Neural progenitor cell (in vitro differentiated cells): ENCODE results near the gene ISM2.

Experiments
- CTCF ChIP-seq: fragments of 200-600 bp; sonication (generic); IDR thresholded peaks from 2 replicates; pipeline ENCODE4 v1.5.1; 2017; ENCODE audit warnings: antibody characterized with exemption, mild to moderate bottlenecking
- EZH2 ChIP-seq: fragments of 200-600 bp; sonication (generic); IDR thresholded peaks from 2 replicates; pipeline ENCODE4 v1.6.1; 2017; ENCODE audit warnings: antibody characterized with exemption, mild to moderate bottlenecking, moderate library complexity

DNA sequence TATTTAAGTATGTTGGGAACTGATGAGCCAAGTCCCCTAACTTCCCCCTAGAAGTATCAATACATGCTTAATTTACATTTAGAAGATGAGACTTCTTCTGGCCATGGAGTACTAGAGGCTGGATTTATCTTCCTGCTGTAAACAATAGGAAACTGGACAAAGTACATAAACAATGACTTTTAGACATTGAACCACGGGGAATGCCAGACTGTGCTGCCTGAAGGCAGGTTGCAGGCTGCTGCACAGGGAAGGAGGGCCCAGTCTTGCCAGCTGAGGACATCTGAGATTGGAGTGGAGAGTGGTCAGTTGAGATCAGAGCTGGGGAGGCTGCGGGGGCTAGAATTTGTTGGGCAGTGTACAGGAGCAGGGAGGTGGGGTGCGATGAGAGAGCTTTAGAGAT lies 24.5 kb upstream of the ISM2 start:
- TF ChIP-seq CTCF (no peak), EZH2 (no peak)
